SK-N-MC (cell line): ENCODE measurements around the gene TCF19.

ENCODE experiments used
- DNase-seq: peaks from one replicate; pipeline ENCODE4 v3.0.0-alpha.2; 2011; ENCODE audit warnings: low read depth, low spot score
- H3K27ac ChIP-seq: fragments of 200-600 bp; sonication (generic); 2 replicates; pipeline ENCODE4 v1.5.1; 2016; ENCODE audit warnings: mixed run types
- H3K36me3 ChIP-seq: fragments of 200-600 bp; sonication (generic); 2 replicates; pipeline ENCODE4 v1.6.1; 2017; ENCODE audit warnings: antibody characterized with exemption, low read length, mixed read lengths; ENCODE audit not compliant: insufficient read depth
- H3K4me3 ChIP-seq: fragments of 200-600 bp; sonication (generic); 2 replicates; pipeline ENCODE4 v1.5.1; 2016
- H3K9ac ChIP-seq: fragments of 200-600 bp; sonication (generic); 2 replicates; pipeline ENCODE4 v1.8.0; 2017; ENCODE audit warnings: mixed run types, mixed read lengths; ENCODE audit not compliant: insufficient read length
- H3K9me3 ChIP-seq: fragments of 200-600 bp; sonication (generic); 2 replicates; pipeline ENCODE4 v1.6.1; 2017; ENCODE audit warnings: low read depth, mild to moderate bottlenecking, antibody characterized with exemption, low read length, moderate library complexity, mixed read lengths
- EZH2 ChIP-seq: fragments of 200-600 bp; sonication (generic); IDR thresholded peaks from one replicate; pipeline ENCODE4 v1.6.1; 2017; ENCODE audit warnings: antibody characterized with exemption
- FOXP2 ChIP-seq: optimal IDR thresholded peaks from 2 replicates; pipeline ENCODE3; 2011; ENCODE audit warnings: mild to moderate bottlenecking, moderate library complexity; ENCODE audit not compliant: insufficient read depth; ENCODE audit errors: extremely low read length, control extremely low read depth
- POLR2AphosphoS5 ChIP-seq: IDR thresholded peaks from 2 replicates; pipeline ENCODE4 v1.6.1; 2012; ENCODE audit warnings: mild to moderate bottlenecking, low read depth, low read length, borderline replicate concordance

Gene TCF19

DNA sequence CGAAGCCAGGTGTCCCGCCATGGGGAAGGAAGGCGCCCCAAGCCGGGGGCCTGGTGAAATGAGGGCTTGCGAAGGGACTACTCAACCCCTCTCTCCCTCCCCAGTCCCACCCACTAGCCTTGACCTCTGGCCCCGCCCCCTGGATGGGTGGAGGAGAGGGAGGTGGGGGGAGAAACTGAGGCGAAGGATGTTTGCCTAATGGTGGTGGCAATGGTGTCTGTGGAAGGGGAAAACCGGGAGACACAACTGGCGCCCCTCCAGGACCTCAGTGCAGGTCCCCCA lies 12.2 kb downstream of the TCF19 start, which contains the start of gene POU5F1:
TSS of gene POU5F1 (minus strand) at position 83 of the 282 bp plus-strand sequence. CDS start at position 21, 62 bp downstream.
- no peak within 1 kb of the TSS for H3K27ac ChIP-seq
- no peaks in the 10 kb centered on the region for H3K36me3 ChIP-seq
- H3K9me3 ChIP-seq = no peaks in the 10 kb centered on the region
- no peak within 1 kb of the TSS for H3K4me3 ChIP-seq
- no peak within 1 kb of the TSS for H3K9ac ChIP-seq
- DNase-seq = no peak
- TF ChIP-seq FOXP2 (no peak), POLR2AphosphoS5 (no peak), EZH2 (no peak)

DNA sequence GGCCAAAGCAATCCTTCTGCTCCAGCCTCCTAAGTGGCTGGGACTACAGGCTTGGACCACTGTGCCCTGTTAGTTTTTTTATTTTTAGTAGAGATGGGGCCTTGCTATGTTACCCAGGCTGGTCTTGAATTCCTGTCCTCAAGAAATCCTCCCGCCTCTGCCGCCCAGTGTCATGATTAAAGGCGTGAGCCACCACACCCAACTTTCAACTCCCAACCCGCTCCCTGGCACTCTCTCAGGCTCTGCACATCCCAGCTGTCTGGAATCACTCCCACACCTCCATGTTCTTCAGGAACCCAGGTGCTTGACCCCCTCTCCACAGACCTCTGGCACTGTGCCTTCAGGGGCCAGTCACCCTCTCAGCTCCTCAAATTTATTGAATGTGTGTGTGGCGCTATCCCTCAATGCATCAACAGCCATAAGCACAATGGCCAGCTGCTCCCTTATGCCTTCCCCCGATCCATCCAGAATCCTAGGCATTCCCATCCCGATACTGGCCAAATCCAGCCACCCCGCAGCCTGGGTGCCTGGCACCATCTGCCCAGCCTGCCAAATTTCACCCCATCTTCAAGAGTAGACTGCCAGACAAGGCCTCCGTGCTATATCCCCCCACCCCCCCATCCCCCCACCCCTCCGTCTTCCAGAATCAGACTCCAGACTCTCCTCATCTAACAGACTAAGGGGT lies 12.7 kb downstream of the TCF19 start:
- H3K9ac ChIP-seq = no peak overlapping the region

DNA sequence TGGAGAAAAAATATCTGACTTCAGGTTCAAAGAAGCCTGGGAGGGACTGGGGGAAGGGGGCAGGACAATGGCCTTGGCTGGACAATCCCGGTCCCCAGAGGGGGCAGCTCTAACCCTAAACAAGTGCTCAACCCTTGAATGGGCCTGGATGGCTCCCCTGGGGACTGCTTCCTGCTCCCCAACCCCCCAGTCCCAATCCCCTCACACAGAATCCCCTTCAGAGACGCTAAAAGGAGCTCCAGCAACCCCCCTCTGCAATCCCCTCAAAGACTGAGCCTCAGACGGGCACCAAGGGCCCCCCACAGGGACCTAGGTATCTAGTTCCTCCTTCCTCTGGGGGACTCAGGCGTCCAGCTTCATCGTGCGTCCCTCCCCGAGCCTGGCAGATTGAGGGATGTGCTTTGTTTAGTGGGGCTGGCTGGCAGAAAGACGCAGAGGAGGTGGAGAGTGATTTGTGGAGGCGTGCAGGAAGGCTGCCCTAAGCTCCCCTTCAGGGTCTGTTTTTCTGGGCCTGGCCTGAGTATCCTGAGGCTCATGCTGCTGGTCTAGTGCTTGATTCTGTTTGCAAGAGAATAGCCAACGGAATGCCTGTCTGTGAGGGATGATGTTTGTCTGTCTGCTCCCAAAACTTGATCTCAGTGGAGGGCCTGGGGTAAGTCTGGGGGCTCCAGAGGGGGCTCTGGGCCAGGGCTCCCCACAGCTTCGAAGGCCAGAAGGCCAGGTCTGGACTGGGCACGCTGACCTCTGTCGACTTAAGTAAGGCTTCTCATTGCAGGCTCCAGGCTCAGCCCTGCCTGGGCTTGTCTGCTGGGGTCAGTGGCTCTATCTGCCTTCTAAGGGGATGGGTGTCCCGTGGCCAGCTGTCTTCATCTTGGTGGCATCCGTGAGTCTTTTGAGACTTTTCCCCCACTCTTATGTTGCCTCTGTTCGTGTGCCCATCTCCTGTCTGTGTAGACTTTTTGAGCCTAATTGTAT lies 13.8 kb downstream of the TCF19 start:
- Histone ChIP-seq H3K27ac (no peak overlapping the region), H3K9me3 (no peaks in the 10 kb centered on the region), H3K4me3 (no peak overlapping the region), H3K9ac (no peak overlapping the region), H3K36me3 (no peaks in the 10 kb centered on the region)
- TF ChIP-seq FOXP2 (no peak), EZH2 (no peak), POLR2AphosphoS5 (no peak)
- DNase-seq = no peak

More for the DNA sequence above, 12.7 kb downstream of the TCF19 start:
- no peak for TF ChIP-seq EZH2
- TF ChIP-seq POLR2AphosphoS5 = no peak
- TF ChIP-seq FOXP2 = no peak
- Histone ChIP-seq H3K4me3 (no peak overlapping the region), H3K9me3 (no peaks in the 10 kb centered on the region), H3K27ac (no peak overlapping the region), H3K36me3 (no peaks in the 10 kb centered on the region)
- no peak for DNase-seq

DNA sequence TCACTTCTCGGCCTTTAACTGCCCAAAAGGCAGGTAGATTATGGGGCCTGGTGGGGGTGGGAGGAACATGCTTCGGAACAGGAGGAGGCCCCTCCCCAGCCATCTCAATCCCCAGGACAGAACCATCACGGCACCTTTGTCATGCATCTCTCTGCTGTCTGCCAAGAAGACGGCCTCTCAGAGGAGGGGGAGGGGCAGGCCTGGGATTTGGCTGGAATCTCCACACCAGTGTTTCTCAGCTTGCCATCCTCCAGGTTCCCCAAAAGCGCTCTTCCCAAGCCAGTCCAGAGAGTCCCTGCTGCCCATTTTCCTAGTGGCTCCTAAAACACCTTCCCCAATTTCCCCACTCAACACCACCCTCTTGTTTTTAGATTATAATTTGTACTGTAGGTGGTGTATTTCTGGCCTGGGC lies 14.6 kb downstream of the TCF19 start:
- no peak overlapping the region for H3K4me3 ChIP-seq
- no peaks in the 10 kb centered on the region for H3K36me3 ChIP-seq
- TF ChIP-seq FOXP2 = no peak
- no peak for TF ChIP-seq EZH2
- no peak for TF ChIP-seq POLR2AphosphoS5
- H3K27ac ChIP-seq = no peak overlapping the region
- no peaks in the 10 kb centered on the region for H3K9me3 ChIP-seq
- DNase-seq = no peak
- H3K9ac ChIP-seq = no peak overlapping the region

DNA sequence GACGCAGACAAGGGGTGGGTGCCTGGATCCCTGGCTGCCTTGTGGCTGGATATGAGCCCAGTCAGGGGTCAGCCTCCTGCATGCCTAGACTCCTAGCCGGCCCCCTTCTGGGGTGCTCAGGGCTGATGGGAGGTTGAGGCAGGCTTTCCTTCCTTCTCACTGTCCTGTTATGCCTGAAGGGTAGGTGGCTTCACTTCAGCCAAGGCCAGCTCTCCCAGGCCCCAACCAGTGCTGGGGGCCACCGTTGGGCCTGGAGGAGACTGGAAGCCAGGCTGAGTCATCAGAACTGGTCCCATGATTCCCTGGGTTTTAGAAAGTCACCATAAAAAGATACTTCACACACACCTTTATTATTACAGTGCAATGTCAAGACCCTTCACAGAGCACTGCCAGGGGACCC lies 15.0 kb downstream of the TCF19 start:
- Histone ChIP-seq H3K9ac (no peak overlapping the region), H3K4me3 (no peak overlapping the region), H3K9me3 (no peaks in the 10 kb centered on the region), H3K36me3 (no peaks in the 10 kb centered on the region), H3K27ac (no peak overlapping the region)
- TF ChIP-seq EZH2 = no peak
- no peak for TF ChIP-seq POLR2AphosphoS5
- no peak for DNase-seq

DNA sequence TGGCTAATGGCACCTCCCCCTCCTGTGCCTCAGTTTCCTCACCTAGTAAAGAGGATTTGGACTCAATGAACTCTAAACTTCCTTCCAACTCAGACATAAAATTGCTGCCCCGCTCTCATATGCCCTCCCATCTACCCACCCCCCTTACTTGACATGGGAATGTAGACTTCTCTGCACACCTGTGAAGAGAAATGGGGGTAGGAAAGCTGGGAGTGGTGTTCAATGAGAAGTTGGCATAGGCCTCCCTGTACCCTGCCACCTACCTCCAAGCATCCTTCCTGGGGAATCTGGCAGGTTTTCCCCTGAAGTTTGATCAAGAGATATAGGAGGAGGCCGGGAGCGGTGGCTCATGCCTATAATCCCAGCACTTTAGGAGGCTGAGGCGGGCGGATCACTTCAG lies 16.0 kb downstream of the TCF19 start:
- Histone ChIP-seq H3K9ac (no peak overlapping the region), H3K9me3 (no peaks in the 10 kb centered on the region), H3K27ac (no peak overlapping the region), H3K4me3 (no peak overlapping the region), H3K36me3 (no peaks in the 10 kb centered on the region)
- DNase-seq = no peak
- TF ChIP-seq FOXP2 (no peak), POLR2AphosphoS5 (no peak), EZH2 (no peak)

DNA sequence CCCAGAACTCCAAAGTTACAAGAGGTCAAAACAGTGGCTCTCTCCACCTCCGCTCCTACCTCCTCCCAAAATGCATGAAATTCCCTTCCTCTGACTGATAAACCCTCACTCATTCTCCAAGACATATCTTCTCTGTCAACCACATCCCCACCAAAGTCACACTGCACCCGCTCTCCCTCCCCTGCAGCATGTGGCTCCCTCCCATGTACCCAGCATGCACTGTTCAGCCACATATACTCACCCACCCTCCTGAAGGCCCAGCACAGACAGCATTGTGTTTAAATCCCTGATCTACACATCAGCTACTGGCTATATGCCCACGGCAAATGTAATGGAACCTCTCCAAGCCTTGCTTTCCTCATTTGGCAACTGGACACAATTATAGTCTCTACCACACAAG lies 17.6 kb downstream of the TCF19 start:
- H3K9ac ChIP-seq = no peak overlapping the region
- no peak overlapping the region for H3K27ac ChIP-seq
- no peak for TF ChIP-seq FOXP2
- TF ChIP-seq POLR2AphosphoS5 = no peak
- no peak for TF ChIP-seq EZH2
- H3K9me3 ChIP-seq = no peaks in the 10 kb centered on the region
- no peak for DNase-seq
- H3K4me3 ChIP-seq = no peak overlapping the region
- no peaks in the 10 kb centered on the region for H3K36me3 ChIP-seq

DNA sequence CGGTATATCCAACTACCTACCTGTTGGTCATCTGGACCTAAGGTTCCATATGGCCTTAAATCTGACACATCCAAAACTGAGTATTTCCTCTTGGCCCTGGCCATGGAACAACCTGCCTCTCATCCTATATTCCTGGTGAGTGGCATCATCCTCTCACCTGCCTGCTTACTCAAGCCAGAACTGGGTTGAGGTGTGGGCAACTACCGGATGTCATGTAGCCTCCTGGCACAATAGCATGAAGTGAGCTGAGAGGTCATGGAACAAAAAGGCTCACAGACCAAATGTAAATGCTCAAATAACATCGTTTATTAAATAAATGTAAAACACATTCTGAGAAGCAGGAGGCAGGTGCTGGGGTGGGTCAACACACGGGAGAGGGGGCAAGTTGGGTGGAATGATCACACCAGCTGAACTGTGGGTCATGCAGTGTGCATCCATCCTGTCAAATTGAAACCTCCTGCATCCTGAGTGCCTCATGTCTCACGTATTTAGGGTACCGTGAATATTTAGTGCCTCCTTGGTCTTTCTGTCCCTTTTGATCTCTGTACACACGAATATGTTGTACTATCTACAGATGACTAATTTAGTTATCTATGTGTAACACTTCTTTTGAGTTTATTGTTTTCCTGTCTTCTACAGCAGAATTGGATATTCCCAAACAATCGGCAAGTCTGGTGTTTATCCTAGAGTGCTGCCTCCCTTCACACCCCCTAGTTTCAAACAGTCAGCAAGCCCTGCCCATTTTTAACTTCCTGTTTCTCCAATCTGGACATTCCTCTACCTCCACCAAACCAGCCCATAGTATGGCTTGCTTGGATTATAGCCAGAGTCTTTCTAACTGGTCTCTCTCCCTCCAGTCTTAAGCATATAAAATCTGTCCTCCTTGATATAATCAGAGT lies 20.0 kb downstream of the TCF19 start:
- H3K27ac ChIP-seq = no peak overlapping the region
- TF ChIP-seq POLR2AphosphoS5 (no peak), EZH2 (no peak), FOXP2 (no peak)

More for the DNA sequence above, 20.0 kb downstream of the TCF19 start:
- Histone ChIP-seq H3K36me3 (no peaks in the 10 kb centered on the region), H3K4me3 (no peak overlapping the region), H3K9ac (no peak overlapping the region), H3K9me3 (no peaks in the 10 kb centered on the region)
- DNase-seq = no peak
